OCI-LY7 (cell line): ENCODE measurements around the gene ENDOG. TPM values are rescaled to one million over a fixed set of nuclear protein-coding genes. Genes with fewer than 3 reads are reported as not detected.
A peak's percentile ranks its signal among the peaks of the same experiment; 100 is the strongest.
"Not testable (repeated sequence)": the region's sequence is repeated elsewhere in the genome, so short reads cannot be mapped to it uniquely, and the experiment has no call there.

Source experiments
- BruUV-seq: library from RNA; stranded (reverse); fragments of 400-500 nt; replicated peaks from 2 replicates; lab custom pipeline; 2021; lab: Mats Ljungman, UMichigan
- CTCF ChIA-PET: fragments of 300-600 bp; sonication (Branson Sonifier 250); formaldehyde crosslinking; loops from one replicate; lab custom pipeline; 2022; ENCODE audit warnings: antibody characterized with exemption; ENCODE audit not compliant: unreplicated experiment; lab: Charles Lee
- POLR2A ChIA-PET: fragments of 300-600 bp; sonication (Branson Sonifier 250); formaldehyde crosslinking; loops from one replicate; lab custom pipeline; 2022; ENCODE audit warnings: antibody characterized with exemption; lab: Charles Lee
- DNase-seq: peaks from one replicate; pipeline ENCODE4 v3.0.0-alpha.2; 2015; ENCODE audit warnings: low spot score
- H2AFZ ChIP-seq: fragments of 200-600 bp; sonication (generic), shearing (Covaris generic); 2 replicates; pipeline ENCODE4 v1.6.1; 2014; ENCODE audit warnings: mild to moderate bottlenecking, antibody characterized with exemption, low read length, moderate library complexity
- H3K27ac ChIP-seq: fragments of 200-600 bp; sonication (generic); 2 replicates; pipeline ENCODE4 v1.5.1; 2014; ENCODE audit warnings: mixed run types, low read depth, mild to moderate bottlenecking, moderate library complexity, low read length, inconsistent platforms; ENCODE audit not compliant: poor library complexity, severe bottlenecking
- H3K36me3 ChIP-seq: fragments of 200-600 bp; sonication (generic); 2 replicates; pipeline ENCODE4 v1.6.1; 2014; ENCODE audit warnings: mild to moderate bottlenecking, antibody characterized with exemption, low read length, moderate library complexity, mixed read lengths; ENCODE audit not compliant: insufficient read depth
- H3K4me1 ChIP-seq: fragments of 200-600 bp; sonication (generic); 2 replicates; pipeline ENCODE4 v1.5.1; 2014; ENCODE audit warnings: mild to moderate bottlenecking, low read length; ENCODE audit not compliant: insufficient read depth, poor library complexity, severe bottlenecking
- H3K4me2 ChIP-seq: fragments of 200-600 bp; sonication (generic); 2 replicates; pipeline ENCODE4 v1.6.1; 2014; ENCODE audit warnings: mild to moderate bottlenecking, low read length
- H3K4me3 ChIP-seq: fragments of 200-600 bp; sonication (generic); 2 replicates; pipeline ENCODE4 v1.5.1; 2014; ENCODE audit warnings: mild to moderate bottlenecking, low read depth, low read length; ENCODE audit not compliant: poor library complexity, severe bottlenecking
- H3K79me2 ChIP-seq: fragments of 200-600 bp; sonication (generic); 2 replicates; pipeline ENCODE4 v1.6.1; 2016; ENCODE audit warnings: low read depth, mild to moderate bottlenecking, low read length, moderate library complexity, mixed read lengths; ENCODE audit not compliant: insufficient read depth
- H3K9me2 ChIP-seq: fragments of 200-600 bp; sonication (generic); 2 replicates; pipeline ENCODE4 v1.6.1; 2016; ENCODE audit warnings: mild to moderate bottlenecking, low read length, mixed read lengths; ENCODE audit not compliant: insufficient read depth
- H3K9me3 ChIP-seq: fragments of 200-600 bp; sonication (generic); 2 replicates; pipeline ENCODE4 v1.6.1; 2014; ENCODE audit warnings: mild to moderate bottlenecking, mixed run types, low read length, mixed read lengths
- H4K20me1 ChIP-seq: fragments of 200-600 bp; sonication (generic); 2 replicates; pipeline ENCODE4 v1.6.1; 2014; ENCODE audit warnings: mild to moderate bottlenecking, antibody characterized with exemption, low read length, moderate library complexity, mixed read lengths; ENCODE audit not compliant: insufficient read depth
- CTCF ChIP-seq: fragments of 200-600 bp; sonication (generic); conservative IDR thresholded peaks from 2 replicates; pipeline ENCODE4 v1.5.1; 2014; ENCODE audit warnings: mild to moderate bottlenecking, antibody characterized with exemption, low read length, moderate library complexity, mixed read lengths
- intact Hi-C: fragments of 100-400 bp; cut with micrococcal nuclease; formaldehyde crosslinking; loops from one replicate; pipeline ENCODE4 v1.10.0; 2022; ENCODE audit not compliant: unreplicated experiment
- total RNA-seq, 2 experiments: library from RNA; depleted of rRNA in 1 of 2; stranded (reverse); fragments of >200 nt in 1 of 2; shearing (Covaris generic) in 1 of 2; gene quantifications; 2 replicates each; pipeline ENCODE4 v1.2.3, GENCODE V29; 2014 to 2022

ENDOG gene
- total RNA-seq, 2 experiments from 2014 or later: 29.4 to 35.2 TPM

DNA sequence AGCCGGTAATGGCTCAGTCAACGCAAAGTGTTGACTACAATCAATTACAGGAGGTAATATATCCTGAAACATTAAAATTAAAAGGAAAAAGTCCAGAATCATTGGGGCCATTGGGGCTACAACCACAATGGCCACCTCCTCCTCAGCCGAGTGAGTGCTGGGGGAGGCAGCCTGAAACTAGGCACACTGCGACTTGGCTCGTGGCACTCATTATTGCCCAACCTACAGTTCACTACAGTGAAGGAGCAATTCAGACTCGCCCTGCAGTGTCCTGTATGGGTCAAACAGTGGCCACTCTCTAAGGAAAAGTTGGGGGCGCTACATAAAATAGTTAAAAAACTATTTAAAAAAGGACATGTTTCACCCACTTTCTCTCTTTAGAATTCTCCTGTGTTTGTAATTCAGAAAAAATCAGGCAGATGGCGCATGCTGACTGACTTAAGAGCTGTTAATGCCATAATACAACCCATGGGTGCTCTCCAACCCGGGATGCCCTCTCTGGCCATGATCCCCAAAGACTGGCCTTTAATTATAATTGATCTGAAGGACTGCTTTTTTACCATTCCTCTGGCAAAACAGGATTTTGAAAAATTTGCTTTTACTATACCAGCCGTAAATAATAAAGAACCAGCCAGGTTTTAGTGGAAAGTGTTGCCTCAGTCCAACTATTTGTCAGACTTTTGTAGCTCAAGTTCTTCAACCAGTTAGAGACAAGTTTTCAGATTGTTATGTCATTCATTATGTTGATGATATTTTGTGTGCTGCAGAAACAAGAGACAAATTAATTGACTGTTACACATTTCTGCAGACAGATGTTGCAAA, 33.7 kb downstream of the ENDOG start:
- POLR2A ChIA-PET, H4K20me1 ChIP-seq, H3K4me3 ChIP-seq, H2AFZ ChIP-seq, H3K4me2 ChIP-seq, H3K4me1 ChIP-seq, H3K79me2 ChIP-seq, H3K27ac ChIP-seq, intact Hi-C loops, CTCF ChIA-PET, BruUV-seq, H3K9me2 ChIP-seq, H3K9me3 ChIP-seq: not testable (repeated sequence)
- DNase-seq: peak; percentile 65
- peak; percentile 77 for TF ChIP-seq CTCF
- H3K36me3 ChIP-seq: peaks cover 16% of the 10 kb centered on the region

DNA sequence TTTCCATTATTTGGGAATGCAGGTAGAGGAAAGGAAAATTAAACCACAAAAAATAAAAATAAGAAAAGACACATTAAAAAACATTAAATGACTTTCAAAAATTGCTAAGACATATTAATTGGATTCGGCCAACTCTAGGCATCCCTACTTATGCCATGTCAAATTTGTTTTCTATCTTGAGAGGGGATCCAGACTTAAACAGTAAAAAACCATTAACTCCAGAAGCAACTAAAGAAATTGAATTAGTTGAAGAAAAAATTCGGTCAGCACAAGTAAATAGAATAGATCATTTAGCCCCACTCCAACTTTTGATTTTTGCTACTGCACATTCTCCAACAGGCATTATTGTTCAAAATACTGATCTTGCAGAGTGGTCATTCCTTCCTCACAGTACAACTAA, 34.3 kb downstream of the ENDOG start:
- H3K27ac ChIP-seq, intact Hi-C loops, CTCF ChIA-PET, H3K4me1 ChIP-seq, H4K20me1 ChIP-seq, H3K9me3 ChIP-seq, H2AFZ ChIP-seq, H3K4me2 ChIP-seq, H3K9me2 ChIP-seq, H3K4me3 ChIP-seq, POLR2A ChIA-PET, DNase-seq, BruUV-seq, H3K79me2 ChIP-seq: not testable (repeated sequence)
- peaks cover 16% of the 10 kb centered on the region for H3K36me3 ChIP-seq

GRCh38 chr9:128854454-128854853, 36.2 kb downstream of the ENDOG start:
- POLR2A ChIA-PET, H3K4me3 ChIP-seq: not testable (repeated sequence)
- H3K36me3 ChIP-seq: peaks cover 16% of the 10 kb centered on the region

DNA sequence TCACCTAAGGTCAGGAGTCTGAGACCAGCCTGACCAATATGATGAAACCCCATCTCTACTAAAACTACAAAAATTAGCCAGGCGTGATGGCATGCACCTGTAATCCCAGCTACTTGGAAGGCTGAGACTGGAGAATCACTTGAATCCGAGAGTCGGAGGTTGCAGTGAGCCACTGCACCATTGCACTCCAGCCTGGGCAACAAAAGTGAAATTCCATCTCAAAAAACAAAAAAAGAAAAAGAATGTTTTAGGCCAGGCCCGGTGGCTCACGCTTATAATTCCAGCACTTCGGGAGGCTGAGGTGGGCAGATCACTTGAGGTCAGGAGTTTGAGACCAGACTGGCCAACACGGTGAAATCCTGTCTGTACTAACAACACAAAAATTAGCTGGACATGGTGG, 40.2 kb downstream of the ENDOG start:
- BruUV-seq, H3K9me2 ChIP-seq, H3K9me3 ChIP-seq, CTCF ChIA-PET, intact Hi-C loops, H3K27ac ChIP-seq, H3K79me2 ChIP-seq, DNase-seq, H3K36me3 ChIP-seq, H3K4me1 ChIP-seq, H4K20me1 ChIP-seq, H2AFZ ChIP-seq, H3K4me2 ChIP-seq, H3K4me3 ChIP-seq: not testable (repeated sequence)
- POLR2A ChIA-PET: interaction anchor here (0.6 kb wide), 2 partner anchors 64 to 803 kb away, joined by 4 to 5 read pairs; no protein-coding TSS in a partner anchor

More at GRCh38 chr9:128854454-128854853, 36.2 kb downstream of the ENDOG start:
- H4K20me1 ChIP-seq, BruUV-seq, H3K79me2 ChIP-seq, H3K4me1 ChIP-seq, CTCF ChIA-PET, H3K4me2 ChIP-seq, intact Hi-C loops, H2AFZ ChIP-seq, H3K9me2 ChIP-seq, H3K9me3 ChIP-seq, DNase-seq, H3K27ac ChIP-seq: not testable (repeated sequence)
